IMR-90 (cell line): ENCODE data around the gene PDE4B.

Experiments used
- CHD1 ChIP-seq: IDR thresholded peaks from 2 replicates; pipeline ENCODE4 v1.6.1; 2012; ENCODE audit warnings: low read depth, low read length, improper control_type of control experiment
- MXI1 ChIP-seq: IDR thresholded peaks from 2 replicates; pipeline ENCODE4 v1.6.1; 2012; ENCODE audit warnings: low read depth, mild to moderate bottlenecking, low read length, moderate library complexity, borderline replicate concordance
- POLR2A ChIP-seq: IDR thresholded peaks from 2 replicates; pipeline ENCODE4 v1.6.1; 2012; ENCODE audit warnings: mild to moderate bottlenecking, low read depth, low read length
- RFX5 ChIP-seq: IDR thresholded peaks from 2 replicates; pipeline ENCODE4 v1.8.0; 2012; ENCODE audit warnings: low read depth, mild to moderate bottlenecking, low read length, moderate library complexity
- SMC3 ChIP-seq: fragments of 150-350 bp; IDR thresholded peaks from 2 replicates; pipeline ENCODE4 v1.6.1; 2016; ENCODE audit warnings: low read depth, mild to moderate bottlenecking, antibody characterized with exemption, low read length, moderate library complexity
- TF ChIP-seq, protein P1 (sequence below): conservative IDR thresholded peaks from 2 replicates; pipeline ENCODE4 v1.5.1; 2012; ENCODE audit warnings: mild to moderate bottlenecking, low read depth, low read length, improper control_type of control experiment
- TF ChIP-seq, protein P2 (sequence below): fragments of 150-350 bp; IDR thresholded peaks from 2 replicates; pipeline ENCODE4 v1.6.1; 2017; ENCODE audit warnings: mild to moderate bottlenecking, antibody characterized with exemption, low read length, low read depth

DNA sequence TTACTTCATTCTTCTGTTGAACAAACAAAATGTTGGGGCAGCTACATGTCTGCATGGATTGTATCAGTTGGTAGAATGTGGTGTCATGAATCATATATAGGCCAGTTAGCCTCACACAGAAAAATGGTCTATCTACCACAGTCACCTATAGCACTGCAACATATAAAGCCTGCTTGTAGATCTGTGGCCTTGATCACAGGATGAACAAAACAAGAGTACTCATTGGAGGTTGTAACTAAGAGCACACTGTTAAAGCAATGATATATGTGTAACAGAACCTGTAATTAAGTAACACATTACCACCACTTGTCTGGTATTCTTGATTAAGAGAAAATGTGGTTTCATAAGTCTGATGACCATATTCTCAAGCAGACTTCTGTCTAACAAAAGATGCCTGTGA lies 573.9 kb downstream of the PDE4B start:
- TF ChIP-seq, protein P1, sequence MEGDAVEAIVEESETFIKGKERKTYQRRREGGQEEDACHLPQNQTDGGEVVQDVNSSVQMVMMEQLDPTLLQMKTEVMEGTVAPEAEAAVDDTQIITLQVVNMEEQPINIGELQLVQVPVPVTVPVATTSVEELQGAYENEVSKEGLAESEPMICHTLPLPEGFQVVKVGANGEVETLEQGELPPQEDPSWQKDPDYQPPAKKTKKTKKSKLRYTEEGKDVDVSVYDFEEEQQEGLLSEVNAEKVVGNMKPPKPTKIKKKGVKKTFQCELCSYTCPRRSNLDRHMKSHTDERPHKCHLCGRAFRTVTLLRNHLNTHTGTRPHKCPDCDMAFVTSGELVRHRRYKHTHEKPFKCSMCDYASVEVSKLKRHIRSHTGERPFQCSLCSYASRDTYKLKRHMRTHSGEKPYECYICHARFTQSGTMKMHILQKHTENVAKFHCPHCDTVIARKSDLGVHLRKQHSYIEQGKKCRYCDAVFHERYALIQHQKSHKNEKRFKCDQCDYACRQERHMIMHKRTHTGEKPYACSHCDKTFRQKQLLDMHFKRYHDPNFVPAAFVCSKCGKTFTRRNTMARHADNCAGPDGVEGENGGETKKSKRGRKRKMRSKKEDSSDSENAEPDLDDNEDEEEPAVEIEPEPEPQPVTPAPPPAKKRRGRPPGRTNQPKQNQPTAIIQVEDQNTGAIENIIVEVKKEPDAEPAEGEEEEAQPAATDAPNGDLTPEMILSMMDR, result no peak
- TF ChIP-seq POLR2A (no peak), RFX5 (no peak), MXI1 (no peak), CHD1 (no peak), SMC3 (no peak)
- TF ChIP-seq, protein P2, sequence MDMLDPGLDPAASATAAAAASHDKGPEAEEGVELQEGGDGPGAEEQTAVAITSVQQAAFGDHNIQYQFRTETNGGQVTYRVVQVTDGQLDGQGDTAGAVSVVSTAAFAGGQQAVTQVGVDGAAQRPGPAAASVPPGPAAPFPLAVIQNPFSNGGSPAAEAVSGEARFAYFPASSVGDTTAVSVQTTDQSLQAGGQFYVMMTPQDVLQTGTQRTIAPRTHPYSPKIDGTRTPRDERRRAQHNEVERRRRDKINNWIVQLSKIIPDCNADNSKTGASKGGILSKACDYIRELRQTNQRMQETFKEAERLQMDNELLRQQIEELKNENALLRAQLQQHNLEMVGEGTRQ, result no peak
